AG04450 (cell line): ENCODE results near the gene PAX6. TPM values are rescaled to one million over a fixed set of nuclear protein-coding genes. Genes with fewer than 3 reads are reported as not detected.

Experiments
- CTCF ChIA-PET: fragments of 300-600, 350-600 bp; formaldehyde crosslinking; extraction: SDS; loops from one replicate; lab custom pipeline; 2022; ENCODE audit warnings: antibody characterized with exemption, inconsistent platforms; lab: Charles Lee
- POLR2A ChIA-PET: fragments of 350-600 bp; formaldehyde crosslinking; extraction: SDS; loops from one replicate; lab custom pipeline; 2021; ENCODE audit warnings: antibody characterized with exemption, inconsistent platforms; lab: Yijun Ruan, JAX
- DNase-seq: peaks from one replicate; pipeline ENCODE4 v3.0.0-alpha.2; 2011; ENCODE audit warnings: low read depth, low spot score
- H3K27ac ChIP-seq: one replicate; pipeline ENCODE4 v1.5.1; 2012; ENCODE audit warnings: low read depth, low read length, control low read depth
- H3K27me3 ChIP-seq: one replicate; pipeline ENCODE4 v1.6.0; 2012; ENCODE audit warnings: low read length; ENCODE audit not compliant: control insufficient read depth, insufficient read depth
- H3K4me3 ChIP-seq: 2 replicates; pipeline ENCODE4 v1.5.1; 2011; ENCODE audit warnings: mild to moderate bottlenecking, low read depth, low read length, control low read depth
- H3K9me3 ChIP-seq: 2 replicates; pipeline ENCODE4 v1.5.1; 2012; ENCODE audit warnings: low read length; ENCODE audit not compliant: control insufficient read depth, insufficient read depth
- polyA plus RNA-seq: library from polyadenylated mRNA; depleted of rRNA; stranded (reverse); fragments of >200 nt; gene quantifications from 2 replicates; pipeline ENCODE4 v1.2.3, GENCODE V29; 2011
- TF ChIP-seq, protein P1 (sequence below): IDR thresholded peaks from 2 replicates; pipeline ENCODE4 v1.5.1; 2011; ENCODE audit warnings: low read depth, low read length, control low read depth, inconsistent platforms

PAX6 gene
- polyA plus RNA-seq, 1 experiment, result not detected

GRCh38 chr11:31822927-31823643 is 12.0 kb upstream of the PAX6 start:
- H3K27ac ChIP-seq, result no peak overlapping the region
- TF ChIP-seq, protein P1, sequence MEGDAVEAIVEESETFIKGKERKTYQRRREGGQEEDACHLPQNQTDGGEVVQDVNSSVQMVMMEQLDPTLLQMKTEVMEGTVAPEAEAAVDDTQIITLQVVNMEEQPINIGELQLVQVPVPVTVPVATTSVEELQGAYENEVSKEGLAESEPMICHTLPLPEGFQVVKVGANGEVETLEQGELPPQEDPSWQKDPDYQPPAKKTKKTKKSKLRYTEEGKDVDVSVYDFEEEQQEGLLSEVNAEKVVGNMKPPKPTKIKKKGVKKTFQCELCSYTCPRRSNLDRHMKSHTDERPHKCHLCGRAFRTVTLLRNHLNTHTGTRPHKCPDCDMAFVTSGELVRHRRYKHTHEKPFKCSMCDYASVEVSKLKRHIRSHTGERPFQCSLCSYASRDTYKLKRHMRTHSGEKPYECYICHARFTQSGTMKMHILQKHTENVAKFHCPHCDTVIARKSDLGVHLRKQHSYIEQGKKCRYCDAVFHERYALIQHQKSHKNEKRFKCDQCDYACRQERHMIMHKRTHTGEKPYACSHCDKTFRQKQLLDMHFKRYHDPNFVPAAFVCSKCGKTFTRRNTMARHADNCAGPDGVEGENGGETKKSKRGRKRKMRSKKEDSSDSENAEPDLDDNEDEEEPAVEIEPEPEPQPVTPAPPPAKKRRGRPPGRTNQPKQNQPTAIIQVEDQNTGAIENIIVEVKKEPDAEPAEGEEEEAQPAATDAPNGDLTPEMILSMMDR, result no peak
- H3K27me3 ChIP-seq, result peaks cover 99% of the 10 kb centered on the region
- CTCF ChIA-PET, result no interaction called here
- no peak overlapping the region for H3K4me3 ChIP-seq
- POLR2A ChIA-PET, result no interaction called here
- no peak for DNase-seq
- peaks cover 42% of the 10 kb centered on the region for H3K9me3 ChIP-seq

DNA sequence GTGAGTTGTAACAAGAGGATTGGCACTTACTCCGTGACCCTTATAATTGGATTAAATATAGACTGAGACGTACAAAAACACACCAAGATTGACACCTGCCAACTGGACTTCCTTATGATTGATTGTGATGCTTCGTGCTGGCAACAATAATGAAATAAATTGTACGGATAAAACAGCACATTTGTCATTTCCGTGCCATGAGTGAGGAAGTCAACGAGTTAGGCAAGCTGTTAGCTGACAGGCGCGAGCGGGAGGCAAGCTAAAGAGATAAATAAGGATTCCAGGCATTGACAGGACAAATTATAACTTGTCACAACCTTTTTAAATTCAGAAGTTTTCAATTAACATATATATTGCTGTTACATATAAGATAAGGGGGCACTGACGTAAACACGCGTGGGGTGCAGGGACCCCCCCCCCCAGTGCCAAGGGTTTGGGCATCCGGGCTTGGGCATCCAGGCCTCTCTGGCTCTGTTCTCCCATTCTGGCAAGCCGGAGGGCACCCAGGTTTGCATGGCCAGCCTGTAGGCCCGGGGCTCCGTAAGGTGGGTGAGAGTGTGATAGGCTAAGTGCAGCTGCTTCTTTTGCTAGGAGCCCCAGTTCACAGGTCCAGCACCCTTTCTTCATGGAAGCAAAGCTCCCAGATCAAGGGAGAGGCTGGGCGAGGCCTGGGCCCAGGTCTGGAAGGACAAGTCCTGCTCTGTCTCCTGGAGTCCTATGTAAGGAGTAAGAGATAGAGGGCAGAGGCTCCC is 11.2 kb upstream of the PAX6 start:
- DNase-seq, result no peak
- H3K27ac ChIP-seq, result no peak overlapping the region
- POLR2A ChIA-PET, result no interaction called here
- H3K9me3 ChIP-seq, result peaks cover 45% of the 10 kb centered on the region
- no peak overlapping the region for H3K4me3 ChIP-seq
- TF ChIP-seq, protein P1, result no peak
- CTCF ChIA-PET, result no interaction called here
- H3K27me3 ChIP-seq, result peaks cover 100% of the 10 kb centered on the region

DNA sequence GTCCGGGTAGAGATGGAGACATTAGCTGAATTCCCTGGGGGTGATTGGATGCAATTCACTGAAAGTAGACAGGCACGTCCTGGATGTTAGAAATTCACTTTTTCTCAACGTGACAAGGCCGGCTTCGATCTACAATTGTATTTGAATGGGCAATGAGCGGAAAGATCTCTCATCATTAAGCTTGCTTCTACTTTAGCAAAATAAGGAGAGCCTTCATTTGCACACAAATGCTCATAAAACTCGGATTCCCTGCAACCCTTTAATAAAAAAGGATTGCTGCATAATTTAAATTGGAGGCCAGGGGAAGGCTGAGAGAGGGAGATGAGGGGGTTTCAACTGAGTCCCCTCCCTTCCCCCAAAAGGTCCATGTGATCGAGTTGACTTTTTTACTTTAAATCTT is 10.6 kb upstream of the PAX6 start:
- Histone ChIP-seq H3K27me3 (peaks cover 100% of the 10 kb centered on the region), H3K27ac (no peak overlapping the region), H3K9me3 (peaks cover 45% of the 10 kb centered on the region), H3K4me3 (no peak overlapping the region)
- no peak for DNase-seq
- POLR2A ChIA-PET, result no interaction called here
- CTCF ChIA-PET, result no interaction called here
- TF ChIP-seq, protein P1, result no peak

- H3K27me3 ChIP-seq, result peaks cover 100% of the 10 kb centered on the region
- H3K9me3 ChIP-seq, result peaks cover 45% of the 10 kb centered on the region
- DNase-seq, result no peak
- TF ChIP-seq, protein P1, result no peak
- ChIA-PET CTCF (no interaction called here), POLR2A (no interaction called here)
- no peak overlapping the region for H3K27ac ChIP-seq
- no peak overlapping the region for H3K4me3 ChIP-seq
These were observed 10.2 kb upstream of the PAX6 start for GRCh38 chr11:31821235-31821764.

- Histone ChIP-seq H3K27ac (no peak overlapping the region), H3K9me3 (peaks cover 39% of the 10 kb centered on the region), H3K27me3 (peaks cover 100% of the 10 kb centered on the region), H3K4me3 (no peak overlapping the region)
- TF ChIP-seq, protein P1, result no peak
- no peak for DNase-seq
- POLR2A ChIA-PET, result no interaction called here
- CTCF ChIA-PET, result interaction anchor here (1.2 kb wide), 1 partner anchor 51 kb away, joined by 4 read pairs; no protein-coding TSS in a partner anchor
These were observed 9.3 kb upstream of the PAX6 start for GRCh38 chr11:31820438-31820818.
